ENCODE results near the gene HMGN1. TPM values are rescaled to one million over a fixed set of nuclear protein-coding genes. Genes with fewer than 3 reads are reported as not detected.
A peak's percentile ranks its signal among the peaks of the same experiment; 100 is the strongest.

HMGN1 gene
- total RNA-seq, 1 experiment from 2014 or later: 516 TPM

- peaks cover 14% of the 10 kb centered on the region for H3K79me2 ChIP-seq (ENCODE audit: insufficient read depth, low read length)
- peaks cover 8% of the 10 kb centered on the region; the same call in 1 of the 2 replicates for H3K4me1 ChIP-seq (ENCODE audit: insufficient read depth, low read length)
- H2AFZ ChIP-seq (ENCODE audit: low read length): no peak overlapping the region
- H2BK12ac ChIP-seq (ENCODE audit: insufficient read length, low read depth, low read length): no peak overlapping the region
- no peak for DNase-seq
- no peak overlapping the region for H3K23ac ChIP-seq (ENCODE audit: insufficient read length, low read depth, low read length)
- H3K79me1 ChIP-seq (ENCODE audit: insufficient read depth, low read depth, low read length, poor library complexity, severe bottlenecking): no peaks in the 10 kb centered on the region
- no peak overlapping the region for H3K27ac ChIP-seq (ENCODE audit: insufficient read length, low read depth, low read length)
- TF ChIP-seq CTCF (conservative IDR thresholded peaks at IDR 0.05): no peak
- H3K9me3 ChIP-seq (ENCODE audit: control insufficient read depth, low read depth, low read length): no peaks in the 10 kb centered on the region
- no peak overlapping the region for H4K91ac ChIP-seq (ENCODE audit: insufficient read length, low read depth, low read length)
- no peak overlapping the region for H3K9ac ChIP-seq (ENCODE audit: extremely low read depth, insufficient read length, low read length)
- peaks cover 4% of the 10 kb centered on the region for H3K23me2 ChIP-seq (ENCODE audit: insufficient read length, low read depth, low read length, poor library complexity, severe bottlenecking)
- no peak overlapping the region for H3K14ac ChIP-seq (ENCODE audit: insufficient read depth, low read length)
- Mint-ChIP-seq H3K27ac (0 out of 7 replicates have a peak overlapping the region, but pooled peaks of 1 of the 3 experiments have one; percentile 80), H3K4me1 (peaks cover 39 to 46% of the 10 kb centered on the region in 2 experiments), H3K27me3 (ENCODE audit: low read depth) (no peaks in the 10 kb centered on the region), H3K4me3 (peak overlapping the region; percentile 83 to 90), H3K9me3 (no peaks in the 10 kb centered on the region), H3K36me3 (ENCODE audit: insufficient read depth in 1 of 3, low read depth in 3 of 3) (peaks cover 45 to 66% (median 64%) of the 10 kb centered on the region in 3 experiments)
- H2BK20ac ChIP-seq (ENCODE audit: low read depth, low read length, poor library complexity, severe bottlenecking): no peak overlapping the region
- no peak overlapping the region for H3K56ac ChIP-seq (ENCODE audit: insufficient read length, low read depth, low read length)
- no peak overlapping the region for H4K5ac ChIP-seq (ENCODE audit: insufficient read length, low read depth, low read length)
- H2AK5ac ChIP-seq (ENCODE audit: insufficient read length, low read length): no peak overlapping the region
- H4K20me1 ChIP-seq (ENCODE audit: control insufficient read depth, insufficient read depth, insufficient read length): no peaks in the 10 kb centered on the region
- H3T11ph ChIP-seq (ENCODE audit: low read length): no peak overlapping the region
- H2BK15ac ChIP-seq (ENCODE audit: low read depth, low read length): no peak overlapping the region
- H3K27me3 ChIP-seq (ENCODE audit: insufficient read depth, low read length): no peaks in the 10 kb centered on the region
- WGBS (ENCODE audit: extremely low coverage, insufficient read length, low lambda C conversion rate): no CpG with 5 or more reads among the region's 3 CpGs
- no peak overlapping the region for H3K18ac ChIP-seq (ENCODE audit: insufficient read length, low read depth, low read length)
- no peak overlapping the region for H3K4ac ChIP-seq (ENCODE audit: low read depth, low read length)
- no peak overlapping the region for H4K8ac ChIP-seq (replicated peaks; ENCODE audit: insufficient read length, low read depth, low read length)
- peak overlapping the region; percentile 89 for H3K4me2 ChIP-seq (ENCODE audit: insufficient read depth, insufficient read length, low read length)
- no peak overlapping the region for H2BK5ac ChIP-seq (ENCODE audit: insufficient read length, low read length)
- no peak overlapping the region for H2BK120ac ChIP-seq (ENCODE audit: low read depth, low read length, poor library complexity, severe bottlenecking)
Observed at GRCh38 chr21:39346206-39346605, 2.7 kb downstream of the HMGN1 start.

Measured in H9 (cell line).